ENCODE measurements around the gene MSH2.

The MSH2 gene

GRCh38 chr2:47509821-47510385 is 106.9 kb downstream of the MSH2 start:
- DNase-seq, result no peak

- DNase-seq, result no peak
Measured at GRCh38 chr2:47510745-47511144, 107.8 kb downstream of the MSH2 start.

GRCh38 chr2:47512581-47513083 is 109.7 kb downstream of the MSH2 start:
- peak; percentile 42 for DNase-seq

- DNase-seq, result no peak
Measured at GRCh38 chr2:47513981-47514520, 111.1 kb downstream of the MSH2 start.

- no peak for DNase-seq
Measured at GRCh38 chr2:47516360-47517104, 113.6 kb downstream of the MSH2 start.

GRCh38 chr2:47518497-47519146 is 115.7 kb downstream of the MSH2 start:
- DNase-seq, result no peak

- DNase-seq, result no peak
Measured at GRCh38 chr2:47519147-47519537, 116.2 kb downstream of the MSH2 start.

GRCh38 chr2:47519604-47520301 is 116.8 kb downstream of the MSH2 start:
- DNase-seq, result no peak

GRCh38 chr2:47520302-47520630 is 117.3 kb downstream of the MSH2 start:
- DNase-seq, result no peak

- DNase-seq, result peak; percentile 33
Measured at GRCh38 chr2:47520825-47521665, 118.1 kb downstream of the MSH2 start.

- no peak for DNase-seq
Measured at GRCh38 chr2:47521666-47522285, 118.8 kb downstream of the MSH2 start.

- DNase-seq, result no peak
Measured at GRCh38 chr2:47525167-47525566, 122.2 kb downstream of the MSH2 start.

- no peak for DNase-seq
Measured at GRCh38 chr2:47528455-47528854, 125.5 kb downstream of the MSH2 start.

- DNase-seq, result no peak
Measured at GRCh38 chr2:47528874-47529273, 125.9 kb downstream of the MSH2 start.

GRCh38 chr2:47530105-47530760 is 127.3 kb downstream of the MSH2 start:
- DNase-seq, result no peak

GRCh38 chr2:47531378-47532042 is 128.6 kb downstream of the MSH2 start:
- DNase-seq, result no peak
